HTR-8/SVneo (cell line): ENCODE data around the gene ALKBH6.

Experiments used
- DNase-seq: peaks from one replicate; pipeline ENCODE4 v3.0.0; 2011; ENCODE audit warnings: low spot score, mixed read lengths; ENCODE audit not compliant: insufficient read length
- FAIRE-seq: peaks from 2 replicates; lab custom pipeline; 2011; peaks lifted over from hg19 to GRCh38; lab: Jason Lieb, UNC

Gene ALKBH6

DNA sequence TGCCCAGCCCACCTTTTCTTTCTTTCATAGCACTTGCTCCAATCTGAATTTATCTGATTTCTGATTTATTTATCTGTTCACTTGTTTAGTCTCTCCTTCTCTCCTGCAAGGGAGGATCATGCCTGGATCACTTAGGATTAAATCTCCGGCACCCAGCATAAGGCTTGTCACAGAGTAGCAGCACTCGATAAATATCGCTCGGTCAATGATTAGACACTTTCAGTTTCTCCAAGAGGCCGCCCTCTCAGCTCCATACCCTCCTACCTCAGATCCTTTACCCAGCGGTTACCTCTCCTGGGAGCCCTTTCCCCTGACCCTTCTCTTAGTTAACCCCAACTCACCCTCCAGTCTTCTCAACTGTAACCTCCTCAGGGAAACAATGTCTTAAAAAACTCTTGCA is 17.3 kb upstream of the ALKBH6 start:
- FAIRE-seq (no peak), DNase-seq (no peak)

GRCh38 chr19:36030264-36031148 is 16.5 kb upstream of the ALKBH6 start:
- DNase-seq (no peak), FAIRE-seq (no peak)

DNA sequence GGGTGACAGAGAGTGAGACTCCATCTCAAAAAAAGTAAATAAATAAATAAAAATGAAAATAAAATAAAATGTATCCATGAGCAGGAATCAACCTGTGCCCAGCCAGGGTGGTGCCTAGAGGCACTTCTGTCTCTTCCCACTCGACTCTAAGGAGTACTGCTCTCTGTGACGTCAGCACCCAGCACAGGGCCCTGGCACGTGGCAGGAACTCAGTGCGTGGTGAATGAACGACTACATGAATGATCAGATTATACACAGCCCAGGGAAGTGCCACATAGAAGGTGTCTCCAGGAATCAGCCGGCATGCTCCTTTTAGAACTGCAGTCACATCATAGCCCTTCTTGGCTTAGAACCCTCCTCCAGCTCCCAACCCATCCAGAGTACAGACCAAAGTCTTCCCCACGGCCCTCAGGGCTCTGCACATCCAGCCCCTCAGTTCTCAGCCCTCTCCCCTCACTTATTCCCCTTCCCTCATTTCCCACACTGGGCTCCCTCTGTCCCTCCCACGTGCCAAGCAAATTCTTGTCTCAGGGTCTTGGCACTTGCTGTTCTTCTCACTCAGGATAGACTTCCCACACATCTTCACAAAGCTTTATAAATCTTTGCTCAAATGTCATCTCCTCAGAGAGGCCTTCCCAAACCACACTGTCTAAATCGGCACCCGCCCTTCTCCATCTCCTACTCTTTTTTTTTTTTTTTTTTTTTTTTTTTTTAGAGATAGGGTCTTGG is 14.5 kb upstream of the ALKBH6 start:
- FAIRE-seq (no peak), DNase-seq (no peak)

DNA sequence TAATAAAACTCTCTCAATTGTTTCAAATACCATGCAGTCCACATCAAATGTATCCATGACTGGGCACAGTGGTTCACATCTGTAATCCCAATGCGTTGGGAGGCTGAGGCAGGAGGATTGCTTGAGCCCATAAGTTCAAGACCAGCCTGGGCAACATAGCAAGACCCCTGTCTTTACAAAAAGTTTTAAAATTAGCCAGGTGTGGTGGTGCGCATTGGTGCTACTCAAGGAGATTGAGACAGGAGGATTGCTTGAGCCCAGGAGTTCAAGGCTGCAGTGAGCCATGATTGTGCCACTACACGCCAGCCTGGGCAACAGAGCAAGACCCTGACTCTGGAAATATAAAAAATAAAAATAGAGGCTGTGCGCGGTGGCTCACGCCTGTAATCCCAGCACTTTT is 13.7 kb upstream of the ALKBH6 start:
- FAIRE-seq (no peak), DNase-seq (no peak)

DNA sequence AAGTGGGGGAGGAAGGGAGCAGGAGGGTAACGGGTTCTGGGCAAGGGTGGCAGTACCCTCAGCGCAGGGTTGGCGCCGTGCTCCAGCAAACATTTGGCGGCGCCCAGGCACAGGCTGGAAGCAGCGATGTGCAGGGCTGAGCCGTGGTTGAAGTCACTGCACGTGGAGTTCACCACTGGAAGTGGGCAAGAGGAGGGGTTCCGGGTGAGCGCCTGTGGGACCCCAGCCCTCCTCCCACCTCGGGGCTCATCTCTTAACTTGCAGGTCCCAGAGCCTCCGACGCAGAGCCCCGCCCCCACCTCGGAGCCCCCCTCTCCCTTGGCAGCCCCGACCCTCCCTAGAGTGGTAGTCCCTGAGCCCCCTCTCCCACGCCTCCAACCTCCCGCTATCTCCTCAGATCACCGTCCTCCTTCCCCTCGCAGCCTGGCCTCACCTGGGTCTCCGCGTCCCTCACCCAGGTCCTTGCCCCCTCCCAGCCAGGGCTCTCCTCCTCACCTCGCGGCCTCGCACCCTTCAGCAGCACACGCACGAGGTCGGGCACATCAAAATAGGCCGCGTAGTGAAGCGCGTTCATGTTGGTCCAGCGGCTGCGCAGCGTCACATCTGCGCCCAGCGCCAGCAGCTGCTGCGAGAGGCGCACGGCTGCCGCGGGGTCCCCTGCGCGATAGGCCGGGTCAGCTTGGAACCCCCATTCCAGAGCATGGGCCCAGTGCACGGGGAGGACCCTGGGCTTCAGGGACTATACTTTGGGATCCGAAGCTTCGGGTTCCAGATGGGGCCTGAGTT is 12.3 kb upstream of the ALKBH6 start:
- DNase-seq (no peak), FAIRE-seq (no peak)

- FAIRE-seq (no peak), DNase-seq (no peak)
Observed at GRCh38 chr19:36025541-36025940, 11.5 kb upstream of the ALKBH6 start.

DNA sequence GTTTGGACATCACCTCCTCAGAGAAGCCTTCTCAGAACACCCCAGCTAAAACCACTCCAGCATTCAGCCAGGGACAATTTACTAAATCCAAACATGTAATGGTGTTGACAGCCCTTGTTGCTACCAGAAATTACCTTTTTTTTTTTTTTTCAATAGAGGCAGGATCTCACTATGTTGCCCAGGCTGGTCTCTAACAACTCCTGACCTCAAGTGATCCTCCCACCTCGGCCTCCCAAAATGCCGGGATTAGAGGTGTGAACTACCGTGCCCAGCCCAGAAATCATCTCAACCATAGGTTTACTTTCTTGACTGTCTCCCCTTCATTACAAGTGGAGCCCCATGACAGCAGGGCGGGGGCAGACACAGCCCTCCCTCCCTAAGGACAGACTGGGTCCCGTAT is 9.4 kb upstream of the ALKBH6 start:
- no peak for FAIRE-seq
- DNase-seq = no peak

- no peak for FAIRE-seq
- no peak for DNase-seq
Observed at GRCh38 chr19:36019061-36019670, 5.2 kb upstream of the ALKBH6 start.

DNA sequence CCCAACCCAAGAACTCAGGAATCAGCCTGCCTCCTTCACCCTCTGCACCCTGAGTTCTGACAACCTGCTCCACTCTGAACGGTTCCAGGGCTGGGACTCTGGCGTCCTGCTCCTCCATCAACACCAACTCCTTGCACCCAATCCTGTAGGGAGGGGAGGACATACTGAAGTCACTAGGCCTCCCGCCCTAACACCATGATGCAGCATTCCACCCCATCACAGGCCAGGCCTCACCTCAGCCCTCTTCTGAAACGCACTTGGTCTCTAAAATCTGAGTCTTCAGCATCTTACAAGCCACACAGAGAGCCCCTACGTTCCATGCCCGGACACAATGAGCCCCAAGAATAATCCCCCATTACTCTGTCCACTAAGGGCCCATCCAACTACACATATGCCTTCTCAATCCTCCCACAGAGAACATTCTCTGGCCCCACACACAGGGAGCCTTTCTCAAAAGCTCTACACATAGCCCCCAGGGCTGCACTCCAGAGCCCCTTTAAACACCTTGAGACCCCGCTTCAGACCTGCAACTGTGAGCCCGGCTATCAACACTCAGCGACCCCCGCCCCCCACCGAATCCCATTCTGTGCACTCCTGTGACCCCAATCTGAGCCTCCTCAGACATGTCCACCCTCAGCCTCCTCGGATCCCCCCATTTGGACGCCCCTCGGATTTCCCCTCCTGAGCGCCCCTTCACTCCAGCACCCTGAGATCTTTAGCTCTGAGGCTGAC is 567 bp downstream of the ALKBH6 start:
- no peak for FAIRE-seq
- no peak for DNase-seq

- no peak for FAIRE-seq
- no peak for DNase-seq
Observed at GRCh38 chr19:36010402-36010801, 3.6 kb downstream of the ALKBH6 start.

GRCh38 chr19:36009633-36010379 is 4.2 kb downstream of the ALKBH6 start:
- FAIRE-seq (no peak), DNase-seq (no peak)

GRCh38 chr19:36009220-36009619 is 4.8 kb downstream of the ALKBH6 start:
- no peak for FAIRE-seq
- DNase-seq = no peak

DNA sequence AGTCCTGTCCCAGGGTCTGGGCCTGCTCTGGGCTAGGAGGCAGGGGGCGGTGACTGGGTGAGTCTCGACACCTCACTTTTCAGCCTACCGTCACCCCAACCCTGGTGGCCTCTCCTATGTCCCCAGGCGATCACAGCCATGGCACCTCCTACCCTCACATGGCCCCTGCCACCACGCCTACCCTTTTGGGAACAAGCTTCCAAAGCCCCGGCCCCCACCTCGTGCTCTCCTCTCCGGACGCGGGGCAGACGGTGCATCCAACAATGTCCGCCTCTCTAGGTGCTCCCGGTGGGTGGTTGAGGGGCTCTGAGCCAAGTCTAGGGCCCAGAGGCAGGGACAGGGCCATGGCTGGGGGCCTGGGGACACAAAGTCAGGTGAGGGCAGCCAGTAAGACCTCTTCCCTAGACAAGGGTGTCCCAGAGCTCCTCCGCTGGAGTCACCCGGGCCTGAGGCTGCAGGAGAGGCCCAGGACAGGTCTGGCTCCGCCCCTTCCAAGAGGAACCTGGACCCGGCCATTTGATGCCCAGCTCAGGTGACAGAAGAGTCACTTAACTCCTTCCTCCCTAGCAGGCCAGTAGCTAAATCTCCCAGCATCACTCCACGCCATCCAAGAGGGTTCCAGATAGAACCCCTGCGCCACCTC is 5.6 kb downstream of the ALKBH6 start, which contains the start of gene SYNE4:
TSS of gene SYNE4 (minus strand) at position 478 of the 643 bp plus-strand sequence. CDS start at position 346, 132 bp downstream.
- DNase-seq = no peak
- no peak for FAIRE-seq

DNA sequence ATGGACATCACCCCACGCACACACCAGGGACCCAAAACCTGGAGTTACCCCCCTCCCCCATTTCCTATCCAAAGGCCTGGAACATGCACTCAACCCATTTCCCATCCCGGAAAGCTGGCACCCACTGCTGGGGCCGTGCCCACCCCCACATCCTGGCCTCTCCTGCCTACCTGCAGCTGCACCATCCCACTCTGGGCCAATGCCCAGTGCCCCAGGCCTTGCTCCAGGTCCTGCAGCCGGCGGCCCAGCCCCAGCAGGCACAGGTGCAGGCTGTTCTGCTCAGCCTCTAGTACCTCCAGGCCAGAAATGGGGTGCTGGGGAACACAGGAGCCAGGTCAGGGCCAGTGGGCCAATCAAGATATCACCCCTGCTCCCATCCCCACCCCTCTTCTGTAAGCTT is 7.1 kb downstream of the ALKBH6 start:
- FAIRE-seq = no peak
- no peak for DNase-seq

- FAIRE-seq = no peak
- DNase-seq = no peak
Observed at GRCh38 chr19:36003284-36003683, 10.7 kb downstream of the ALKBH6 start.

GRCh38 chr19:36001605-36002004 is 12.4 kb downstream of the ALKBH6 start:
- no peak for FAIRE-seq

DNA sequence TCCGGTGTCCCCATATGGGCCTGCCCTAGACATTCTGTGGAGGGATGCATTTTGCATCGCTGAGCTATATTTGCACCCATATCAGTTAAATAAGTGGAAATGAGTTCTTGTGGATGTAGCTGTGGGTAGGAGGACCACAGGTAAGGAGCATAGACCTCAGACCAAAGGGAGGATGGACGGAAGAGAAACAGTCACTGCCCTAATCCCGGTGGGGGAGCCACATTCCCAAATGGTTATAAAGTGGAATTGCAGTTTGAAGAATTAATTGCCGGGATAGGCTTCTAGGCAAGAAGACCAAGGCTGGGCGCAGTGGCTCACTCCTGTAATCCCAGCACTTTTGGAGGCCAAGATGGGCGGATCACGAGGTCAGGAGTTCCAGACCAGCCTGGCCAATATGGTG is 17.2 kb downstream of the ALKBH6 start:
- FAIRE-seq (no peak), DNase-seq (no peak)

More at GRCh38 chr19:36001605-36002004, 12.4 kb downstream of the ALKBH6 start:
- no peak for DNase-seq
